KMS-11 (cell line): ENCODE measurements around the gene AGBL4.

Experiments
- H2AFZ ChIP-seq: fragments of 200-600 bp; sonication (generic); 2 replicates; pipeline ENCODE4 v1.6.1; 2016; ENCODE audit warnings: antibody characterized with exemption, mixed run types, low read depth
- H3K27ac ChIP-seq: fragments of 200-600 bp; sonication (generic); 2 replicates; pipeline ENCODE4 v1.6.1; 2016; ENCODE audit warnings: mild to moderate bottlenecking, mixed run types
- H3K27me3 ChIP-seq: fragments of 200-600 bp; sonication (generic); 2 replicates; pipeline ENCODE4 v1.6.1; 2017; ENCODE audit warnings: mild to moderate bottlenecking, low read depth, mixed run types, moderate library complexity; ENCODE audit not compliant: insufficient read depth
- H3K36me3 ChIP-seq: fragments of 200-600 bp; sonication (generic); 2 replicates; pipeline ENCODE4 v1.6.1; 2017; ENCODE audit warnings: mild to moderate bottlenecking, mixed run types; ENCODE audit not compliant: insufficient read depth
- H3K4me1 ChIP-seq: fragments of 200-600 bp; sonication (generic); 2 replicates; pipeline ENCODE4 v1.6.1; 2016; ENCODE audit warnings: mild to moderate bottlenecking, low read depth, mixed run types; ENCODE audit not compliant: poor library complexity, severe bottlenecking
- H3K4me2 ChIP-seq: fragments of 200-600 bp; sonication (generic); 2 replicates; pipeline ENCODE4 v1.7.0; 2016; ENCODE audit warnings: mild to moderate bottlenecking, mixed run types
- H3K4me3 ChIP-seq: fragments of 200-600 bp; sonication (generic); IDR thresholded peaks from 2 replicates; pipeline ENCODE4 v1.6.1; 2017; ENCODE audit warnings: low read depth, low read length, mixed read lengths; ENCODE audit not compliant: insufficient read depth
- H3K79me2 ChIP-seq: fragments of 200-600 bp; sonication (generic); 2 replicates; pipeline ENCODE4 v1.6.1; 2016; ENCODE audit warnings: low read depth, mixed run types; ENCODE audit not compliant: insufficient read depth
- H3K9ac ChIP-seq: fragments of 200-600 bp; sonication (generic); 2 replicates; pipeline ENCODE4 v1.6.1; 2016; ENCODE audit warnings: mild to moderate bottlenecking, mixed run types
- H4K20me1 ChIP-seq: fragments of 200-600 bp; sonication (generic); 2 replicates; pipeline ENCODE4 v1.6.1; 2016; ENCODE audit warnings: mild to moderate bottlenecking, mixed run types; ENCODE audit not compliant: insufficient read depth
- CTCF ChIP-seq: fragments of 200-600 bp; sonication (generic); conservative IDR thresholded peaks from 2 replicates; pipeline ENCODE4 v1.6.1; 2017; ENCODE audit warnings: low read depth, mild to moderate bottlenecking, antibody characterized with exemption, low read length, moderate library complexity, mixed read lengths

The AGBL4 gene

GRCh38 chr1:49435291-49435690 is 588.5 kb downstream of the AGBL4 start:
- no peaks in the 10 kb centered on the region for H4K20me1 ChIP-seq
- H3K4me2 ChIP-seq = no peak overlapping the region
- no peak for TF ChIP-seq CTCF
- no peak overlapping the region for H3K27ac ChIP-seq
- H3K79me2 ChIP-seq = no peaks in the 10 kb centered on the region
- H3K4me3 ChIP-seq = no peak overlapping the region
- no peaks in the 10 kb centered on the region for H3K27me3 ChIP-seq
- no peaks in the 10 kb centered on the region for H3K4me1 ChIP-seq
- no peak overlapping the region for H2AFZ ChIP-seq
- H3K36me3 ChIP-seq = no peaks in the 10 kb centered on the region
- H3K9ac ChIP-seq = no peak overlapping the region

- no peak overlapping the region for H2AFZ ChIP-seq
- no peaks in the 10 kb centered on the region for H4K20me1 ChIP-seq
- H3K4me1 ChIP-seq = no peaks in the 10 kb centered on the region
- TF ChIP-seq CTCF = no peak
- no peak overlapping the region for H3K27ac ChIP-seq
- no peaks in the 10 kb centered on the region for H3K36me3 ChIP-seq
- H3K4me2 ChIP-seq = no peak overlapping the region
- H3K9ac ChIP-seq = no peak overlapping the region
- no peaks in the 10 kb centered on the region for H3K27me3 ChIP-seq
- no peaks in the 10 kb centered on the region for H3K79me2 ChIP-seq
- no peak overlapping the region for H3K4me3 ChIP-seq
Observed at GRCh38 chr1:49424782-49425181, 599.0 kb downstream of the AGBL4 start.

GRCh38 chr1:49416758-49417157 is 607.0 kb downstream of the AGBL4 start:
- H3K9ac ChIP-seq = no peak overlapping the region

GRCh38 chr1:49408346-49408745 is 615.4 kb downstream of the AGBL4 start:
- H3K4me1 ChIP-seq = no peaks in the 10 kb centered on the region
- no peak for TF ChIP-seq CTCF
- no peaks in the 10 kb centered on the region for H3K27me3 ChIP-seq
- no peak overlapping the region for H3K27ac ChIP-seq
- no peaks in the 10 kb centered on the region for H3K36me3 ChIP-seq
- no peak overlapping the region for H3K9ac ChIP-seq
- H3K4me3 ChIP-seq = no peak overlapping the region
- H3K4me2 ChIP-seq = no peak overlapping the region
- H3K79me2 ChIP-seq = no peaks in the 10 kb centered on the region
- H2AFZ ChIP-seq = no peak overlapping the region
- H4K20me1 ChIP-seq = no peaks in the 10 kb centered on the region

More at GRCh38 chr1:49416758-49417157, 607.0 kb downstream of the AGBL4 start:
- Histone ChIP-seq H2AFZ (no peak overlapping the region), H3K4me3 (no peak overlapping the region), H3K36me3 (no peaks in the 10 kb centered on the region), H3K4me2 (no peak overlapping the region), H3K79me2 (no peaks in the 10 kb centered on the region), H3K4me1 (no peaks in the 10 kb centered on the region), H3K27ac (no peak overlapping the region), H3K27me3 (no peaks in the 10 kb centered on the region), H4K20me1 (no peaks in the 10 kb centered on the region)
- no peak for TF ChIP-seq CTCF

GRCh38 chr1:49397086-49397485 is 626.7 kb downstream of the AGBL4 start:
- Histone ChIP-seq H3K36me3 (no peaks in the 10 kb centered on the region), H3K9ac (no peak overlapping the region), H3K4me2 (no peak overlapping the region), H3K27me3 (no peaks in the 10 kb centered on the region), H3K79me2 (no peaks in the 10 kb centered on the region), H2AFZ (no peak overlapping the region), H3K4me1 (peaks cover 12% of the 10 kb centered on the region), H3K27ac (no peak overlapping the region), H4K20me1 (no peaks in the 10 kb centered on the region), H3K4me3 (no peak overlapping the region)
- no peak for TF ChIP-seq CTCF
